ENCODE measurements around the gene TEX14.

GRCh38 chr17:58564971-58565370 lies 126.9 kb downstream of the TEX14 start:
- TF ChIP-seq CTCF (IDR thresholded peaks at IDR 0.05) (no peak), POLR2AphosphoS5 (IDR thresholded peaks at IDR 0.05; ENCODE audit: insufficient read depth in 1 of 2, low read depth in 1 of 2) (no peak)
